Measurements from ENCODE around the gene THAP3.
"Not testable (repeated sequence)": the region's sequence is repeated elsewhere in the genome, so short reads cannot be mapped to it uniquely, and the experiment has no call there.

THAP3 gene

DNA sequence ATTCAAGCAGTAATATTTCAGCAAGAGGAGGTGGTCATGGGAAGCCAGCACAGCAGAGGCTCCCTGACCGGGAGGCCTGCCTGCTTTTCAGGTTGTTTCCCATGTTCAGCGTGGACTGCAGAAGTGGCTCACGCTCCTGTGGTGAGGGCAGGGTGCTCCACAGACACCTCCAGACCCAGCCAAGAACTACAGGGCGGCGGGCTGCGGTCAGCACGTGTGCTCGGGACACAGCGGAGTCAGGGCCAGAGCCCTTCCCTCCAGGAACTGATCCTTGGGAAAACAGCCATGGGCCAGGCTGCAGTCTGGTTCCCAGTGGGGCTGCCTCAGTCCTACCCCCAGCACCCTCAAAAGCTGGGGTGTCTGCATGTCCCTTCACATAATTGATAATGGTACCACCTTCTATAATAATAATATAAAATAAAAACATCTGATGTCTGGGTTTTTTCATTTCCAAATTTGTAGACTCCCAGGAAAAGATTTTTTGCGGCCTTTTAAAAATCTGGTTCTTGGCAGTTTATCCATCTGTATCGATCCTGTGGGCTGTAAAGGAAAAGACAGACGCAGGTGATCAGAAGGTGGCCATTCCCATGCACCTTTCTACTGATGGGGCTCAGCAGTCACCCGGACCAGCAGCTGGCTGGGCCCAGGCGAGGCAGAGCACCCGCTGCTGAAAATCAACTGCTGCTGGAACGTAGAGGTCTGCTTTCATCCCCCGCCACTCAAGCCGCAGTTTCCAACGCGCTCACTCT lies 10.7 kb downstream of the THAP3 start:
- DNase-seq (ENCODE audit: low read depth, low spot score) = no peak

DNA sequence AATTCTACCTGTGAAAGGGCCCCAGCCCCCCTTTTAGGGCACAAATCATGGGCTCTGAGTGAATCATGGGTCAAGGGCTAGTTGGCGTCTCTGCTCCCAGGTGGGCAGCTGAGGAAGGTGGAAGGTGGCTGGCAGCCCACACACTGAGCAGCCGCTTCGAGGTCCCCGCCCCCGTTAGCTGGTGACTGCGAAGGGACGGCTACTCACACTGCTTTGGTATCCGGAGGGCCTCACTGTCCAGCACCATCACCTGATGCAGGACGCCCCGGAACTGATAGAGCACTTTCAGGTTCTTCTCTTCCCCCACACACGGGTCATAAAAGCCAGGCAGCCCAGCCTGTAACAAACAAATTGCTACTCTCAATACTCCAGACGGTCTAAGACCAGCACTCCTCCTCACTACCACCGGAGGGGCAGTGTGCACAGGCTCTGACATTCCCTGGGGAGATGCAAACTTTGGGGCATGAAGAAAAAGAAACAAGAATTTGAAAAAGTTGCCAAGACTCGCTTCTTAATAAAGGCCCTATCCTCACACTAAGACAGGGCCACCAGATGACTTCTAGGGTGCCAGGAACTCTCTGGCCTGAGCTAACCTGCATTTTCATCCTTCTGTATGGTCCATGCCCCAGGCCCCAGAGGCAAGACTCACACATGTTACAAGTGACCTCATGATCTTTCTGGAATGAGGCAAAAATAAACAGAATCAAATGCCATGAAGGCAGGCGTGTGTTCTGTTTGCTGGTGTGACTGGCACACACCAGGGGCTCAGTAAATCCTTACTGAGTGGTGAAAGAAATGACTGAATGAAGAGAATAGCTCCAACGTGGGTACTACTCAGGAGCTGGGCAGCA lies 11.5 kb downstream of the THAP3 start:
- no peak for DNase-seq (ENCODE audit: low read depth, low spot score)

DNA sequence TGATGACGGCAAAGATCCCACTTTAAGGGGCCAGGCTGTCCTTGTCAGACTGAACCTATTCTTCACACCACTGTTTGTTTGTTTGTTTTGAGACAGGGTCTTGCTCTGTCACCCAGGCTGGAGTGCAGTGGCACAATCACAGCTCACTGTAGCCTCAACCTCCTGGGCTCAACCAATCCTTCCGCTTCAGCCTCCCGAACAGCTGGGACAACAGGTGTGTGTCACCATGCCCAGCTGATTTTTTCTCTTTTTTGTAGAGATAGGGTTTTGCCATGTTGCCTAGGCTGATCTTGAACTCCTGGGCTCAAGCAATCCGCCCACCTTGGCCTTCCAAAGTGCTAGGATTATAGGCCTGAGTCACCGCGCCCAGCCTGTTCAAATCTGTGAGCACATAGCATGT lies 12.1 kb downstream of the THAP3 start:
- not testable (repeated sequence) for DNase-seq (ENCODE audit: low read depth, low spot score)

DNA sequence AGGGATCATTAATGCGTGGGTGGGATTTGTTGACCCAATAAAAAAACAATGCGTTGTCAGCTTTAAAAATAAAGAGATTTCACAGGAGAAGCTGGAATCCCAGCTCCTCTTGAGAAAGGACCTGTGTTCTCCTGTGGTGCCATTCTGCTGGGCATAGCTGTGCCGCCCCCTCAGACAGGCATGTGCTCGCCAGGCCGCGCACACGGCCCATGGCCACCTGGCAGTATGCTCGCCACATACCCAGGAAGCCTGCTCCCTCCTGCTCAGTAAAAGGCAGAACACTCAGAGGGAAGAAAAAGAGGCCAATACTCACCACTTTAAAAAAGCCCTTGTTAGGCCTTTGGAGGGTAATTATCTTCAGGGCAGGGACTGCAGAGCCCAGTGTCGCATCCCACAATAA lies 13.1 kb downstream of the THAP3 start:
- DNase-seq (ENCODE audit: low read depth, low spot score) = no peak

DNA sequence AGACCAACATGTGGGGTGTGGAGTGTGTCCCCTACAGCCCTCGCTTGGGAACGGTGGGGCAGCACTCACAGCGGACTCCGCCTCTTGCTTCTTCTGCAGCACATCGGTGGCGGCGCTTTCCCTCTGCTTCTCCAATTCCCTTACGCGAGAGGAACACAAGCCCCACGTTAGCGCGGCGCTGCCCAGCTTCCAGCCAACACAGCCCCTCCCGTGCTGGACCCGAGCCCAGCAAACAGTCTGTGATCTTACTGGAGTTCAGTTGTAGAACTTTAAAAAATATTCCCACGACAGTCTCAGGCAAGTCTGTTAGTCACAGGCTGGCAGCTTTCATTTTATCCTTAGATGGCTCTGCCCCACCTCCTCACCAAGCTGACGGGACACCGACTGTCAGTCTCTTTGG lies 13.6 kb downstream of the THAP3 start:
- DNase-seq (ENCODE audit: low read depth, low spot score) = peak; percentile 91

DNA sequence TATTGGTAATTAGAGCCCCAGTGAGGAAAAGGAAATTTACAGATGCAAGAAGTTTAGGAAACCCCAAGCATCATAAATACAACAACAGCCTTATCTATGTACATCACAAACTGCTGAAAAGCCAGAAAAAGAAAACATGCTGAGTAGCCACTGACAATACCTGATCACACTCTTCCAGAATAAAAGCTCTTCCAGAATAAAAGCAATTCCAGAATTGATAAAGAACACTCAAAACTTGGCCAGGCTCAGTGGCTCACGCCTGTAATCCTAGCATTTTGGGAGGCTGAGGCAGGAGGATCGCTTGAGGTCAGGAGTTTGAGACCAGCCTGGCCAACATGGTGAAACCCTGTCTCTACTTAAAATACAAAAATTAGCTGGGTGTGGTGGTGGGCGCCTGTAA lies 16.2 kb downstream of the THAP3 start:
- DNase-seq (ENCODE audit: low read depth, low spot score) = not testable (repeated sequence)

GRCh38 chr1:6645018-6645417 lies 20.4 kb downstream of the THAP3 start:
- DNase-seq (ENCODE audit: low read depth, low spot score) = no peak

DNA sequence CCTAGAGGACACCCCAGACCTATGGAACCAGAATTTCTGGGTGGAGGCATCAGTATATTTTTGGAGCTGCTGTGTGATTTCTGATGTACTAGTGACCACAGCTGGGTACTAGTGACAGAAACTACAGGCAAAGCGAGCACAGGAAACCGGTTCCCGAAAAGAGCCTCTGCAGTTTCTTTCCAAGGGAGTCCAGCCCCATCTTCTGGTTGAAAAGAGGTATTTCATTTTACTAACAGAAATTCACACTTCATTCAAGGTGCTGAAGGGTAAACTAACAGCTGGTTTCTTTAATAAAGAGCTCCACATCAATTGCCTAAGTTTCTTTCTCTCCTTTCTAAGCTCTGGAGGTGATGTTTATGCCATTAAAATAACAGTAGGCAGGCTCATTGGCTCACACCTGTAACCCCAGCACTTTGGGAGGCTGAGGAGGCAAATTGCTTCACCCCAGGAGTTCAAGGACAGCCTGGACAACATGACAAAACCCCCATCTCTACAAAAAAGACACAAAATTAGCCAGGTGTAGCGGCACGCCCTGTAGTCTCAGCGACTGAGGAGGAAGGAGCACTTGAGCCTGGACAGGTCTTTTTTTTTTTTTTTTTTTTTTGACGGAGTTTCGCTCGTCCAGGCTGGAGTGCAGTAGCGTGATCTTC lies 22.0 kb downstream of the THAP3 start:
- peak; percentile 66 for DNase-seq (ENCODE audit: low read depth, low spot score)

DNA sequence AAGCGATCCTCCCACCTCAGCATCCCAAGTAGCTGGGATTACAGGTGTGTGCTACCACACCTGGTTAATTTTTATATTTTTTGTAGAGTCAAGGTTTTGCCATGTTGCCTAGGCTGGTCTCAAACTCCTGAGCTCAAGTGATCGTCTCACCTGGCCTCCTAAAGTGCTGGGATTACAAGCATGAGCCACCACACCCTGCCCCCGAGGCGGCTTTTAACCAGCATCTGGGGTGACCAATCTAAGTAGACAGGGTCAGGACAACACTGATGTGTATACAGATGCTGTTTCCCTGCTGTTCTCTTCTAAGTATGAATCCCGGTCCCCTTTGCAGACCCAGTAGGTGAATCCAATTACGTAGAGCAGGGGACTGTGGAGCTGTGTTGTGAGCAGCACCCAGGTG lies 23.9 kb downstream of the THAP3 start:
- DNase-seq (ENCODE audit: low read depth, low spot score) = no peak

- DNase-seq (ENCODE audit: low read depth, low spot score) = no peak
These were observed 27.2 kb downstream of the THAP3 start for GRCh38 chr1:6651909-6652308.

DNA sequence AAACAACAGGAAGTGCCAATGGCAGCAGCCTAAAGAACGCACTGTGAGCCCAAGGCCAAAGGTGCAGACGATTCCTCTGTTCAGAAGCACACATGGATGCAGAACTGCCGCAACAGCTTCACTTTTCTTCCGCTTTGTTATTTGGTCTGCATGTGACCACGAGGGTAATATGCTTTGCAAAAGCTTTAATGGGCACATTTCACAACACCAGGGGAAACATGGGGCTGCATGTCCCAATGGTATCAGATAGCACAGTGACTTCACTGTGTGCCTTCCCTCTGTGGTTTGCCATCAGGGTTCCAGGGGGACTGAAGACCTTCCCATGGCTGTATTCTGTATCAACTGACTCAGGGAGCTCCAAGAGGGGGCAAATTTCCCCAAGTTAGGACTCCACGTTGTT lies 28.3 kb downstream of the THAP3 start:
- no peak for DNase-seq (ENCODE audit: low read depth, low spot score)

DNA sequence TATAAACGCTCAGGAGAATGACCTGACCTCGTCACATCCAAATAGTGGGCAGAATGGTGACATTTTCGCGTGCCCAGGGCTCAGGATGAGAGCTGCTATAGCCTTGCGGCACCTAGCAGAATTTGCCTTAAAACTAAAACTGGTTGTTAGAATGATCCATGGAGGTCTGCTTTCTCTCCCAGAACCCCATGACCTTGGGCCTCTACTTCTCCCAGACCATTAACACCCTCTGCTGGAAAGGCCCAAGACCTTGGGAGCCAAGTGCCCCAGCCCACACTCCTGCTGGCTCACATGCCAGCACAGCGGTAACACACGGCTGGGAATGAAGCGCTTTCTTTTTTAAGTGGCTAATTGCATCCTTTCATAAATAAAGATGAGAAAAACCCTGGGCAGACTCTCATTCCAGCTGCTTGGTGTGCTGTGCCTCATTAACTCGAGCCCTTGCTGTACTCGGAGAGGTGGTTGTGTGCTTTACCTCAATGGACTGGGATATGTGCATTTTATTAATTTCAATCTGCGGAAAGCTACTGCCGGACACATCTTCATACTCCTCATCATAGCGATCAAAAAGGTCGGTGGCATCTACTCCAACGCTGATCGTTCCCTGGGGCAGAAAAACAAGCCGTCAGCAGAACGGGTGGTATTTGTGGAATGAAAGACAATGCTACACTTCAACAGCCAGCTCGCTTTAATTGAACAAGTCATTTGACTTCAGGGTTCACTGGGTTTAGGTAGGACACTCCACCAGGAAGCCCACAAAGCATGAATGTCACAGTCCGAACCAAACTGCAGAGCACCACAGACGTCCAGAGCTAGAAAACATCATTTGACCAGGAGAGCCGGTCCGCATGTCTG lies 29.0 kb downstream of the THAP3 start:
- peak; percentile 83 for DNase-seq (ENCODE audit: low read depth, low spot score)

- no peak for DNase-seq (ENCODE audit: low read depth, low spot score)
These were observed 32.5 kb downstream of the THAP3 start for GRCh38 chr1:6657138-6657537.

DNA sequence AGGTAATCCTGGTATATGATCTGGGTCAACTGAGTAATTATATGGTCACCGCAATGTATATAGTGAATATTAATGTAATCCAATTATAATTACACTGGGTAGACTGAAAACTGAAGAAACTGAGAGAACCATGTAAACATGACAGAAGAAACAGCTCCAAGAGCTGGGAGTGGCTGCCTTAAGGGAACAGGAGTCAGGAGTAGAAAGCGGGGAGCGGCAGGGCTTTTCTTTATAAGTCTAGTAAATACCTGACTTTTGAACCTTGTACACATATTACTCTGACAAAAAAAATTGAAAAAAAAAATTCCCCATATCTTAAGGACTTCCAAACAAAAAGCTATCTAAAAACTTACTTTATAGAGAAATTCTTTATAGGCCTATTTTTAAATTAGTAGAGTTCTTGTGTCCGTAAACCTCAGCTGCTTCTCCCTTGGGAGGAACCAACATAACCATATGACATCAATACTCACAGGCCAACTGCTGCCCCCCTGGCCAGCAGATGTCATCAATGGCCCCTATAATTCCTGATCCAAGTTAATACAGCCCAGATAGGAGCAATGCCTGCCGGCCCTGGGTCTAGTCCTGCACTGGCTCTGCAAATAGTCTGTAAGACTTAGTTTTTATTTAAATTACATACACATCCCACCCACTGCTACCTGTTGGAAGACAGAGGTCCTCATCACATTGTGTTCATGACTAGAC lies 33.8 kb downstream of the THAP3 start:
- no peak for DNase-seq (ENCODE audit: low read depth, low spot score)

GRCh38 chr1:6660415-6661049 lies 35.9 kb downstream of the THAP3 start:
- DNase-seq (ENCODE audit: low read depth, low spot score) = peak; percentile 13

DNA sequence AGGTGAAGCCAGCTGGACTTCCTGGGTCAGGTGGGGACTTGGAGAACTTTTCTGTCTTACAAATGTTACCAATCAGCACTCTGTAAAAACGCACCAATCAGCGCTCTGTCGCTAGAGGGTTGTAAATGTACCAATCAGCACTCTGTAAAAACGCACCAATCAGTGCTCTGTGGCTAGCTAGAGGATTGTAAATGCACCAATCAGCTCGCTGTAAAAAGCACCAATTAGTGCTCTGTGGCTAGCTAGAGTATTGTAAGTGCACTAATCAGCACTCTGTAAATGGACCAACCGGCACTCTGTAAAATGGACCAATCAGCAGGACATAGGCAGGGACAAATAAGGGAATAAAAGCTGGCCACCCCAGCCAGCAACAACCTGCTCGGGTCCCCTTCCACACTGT lies 37.8 kb downstream of the THAP3 start:
- DNase-seq (ENCODE audit: low read depth, low spot score) = not testable (repeated sequence)

DNA sequence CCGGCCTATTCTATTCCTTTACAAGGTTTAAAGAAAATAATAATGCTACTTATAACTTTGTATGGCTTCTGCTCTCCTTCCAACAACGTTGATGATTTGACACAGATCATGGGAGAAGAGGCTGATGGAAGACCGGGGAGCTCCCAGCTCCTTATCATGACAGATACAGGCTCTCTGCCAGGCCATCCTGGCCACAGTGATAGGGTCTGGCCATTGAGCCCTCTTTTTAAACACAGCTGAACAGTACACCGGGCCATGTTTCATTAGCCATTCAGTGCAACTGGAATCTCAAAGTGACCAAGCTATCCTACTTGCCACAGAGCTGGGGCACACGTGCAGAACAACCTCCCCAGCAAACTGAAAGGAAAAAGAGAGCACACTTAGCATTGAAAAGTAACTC lies 42.0 kb downstream of the THAP3 start:
- DNase-seq (ENCODE audit: low read depth, low spot score) = no peak

DNA sequence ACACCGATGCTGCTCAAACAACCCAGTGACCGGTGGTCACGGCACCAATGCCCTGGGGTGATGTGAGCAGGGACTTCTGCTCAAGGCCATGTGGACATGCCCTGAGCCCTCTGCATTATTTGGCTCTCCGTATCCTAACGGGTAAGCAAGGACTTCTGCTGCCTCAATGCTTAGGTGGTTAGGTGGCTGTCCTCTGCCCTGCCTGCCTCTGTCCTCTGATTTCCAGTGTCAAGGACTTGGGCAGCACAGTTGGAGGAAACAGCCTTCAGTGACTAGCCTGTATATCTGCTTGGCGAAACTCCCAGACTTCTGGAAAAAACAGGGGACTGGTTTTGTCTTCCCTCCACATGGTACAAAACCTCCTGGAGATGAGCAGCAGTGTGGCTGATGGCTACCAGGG lies 42.5 kb downstream of the THAP3 start:
- DNase-seq (ENCODE audit: low read depth, low spot score) = peak; percentile 26

DNA sequence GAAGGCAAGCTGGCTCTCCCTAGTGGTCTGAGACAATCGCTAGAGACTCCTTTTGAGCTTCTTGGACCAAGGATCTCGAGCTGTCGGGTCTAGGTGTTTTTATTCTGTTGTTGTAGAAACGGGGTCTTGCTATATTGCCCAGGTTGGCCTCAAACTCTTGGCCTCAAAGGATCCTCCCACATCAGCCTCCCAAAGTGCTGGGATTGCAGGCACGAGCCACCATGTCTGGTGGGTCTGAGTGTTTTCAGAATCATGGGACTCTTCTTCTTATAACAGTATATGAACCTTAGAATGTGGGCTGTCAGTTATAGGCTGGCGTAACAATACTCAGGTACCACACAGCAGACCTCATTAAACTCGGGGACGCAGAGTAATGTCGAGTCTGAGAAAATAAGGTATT lies 43.8 kb downstream of the THAP3 start:
- no peak for DNase-seq (ENCODE audit: low read depth, low spot score)

- DNase-seq (ENCODE audit: low read depth, low spot score) = no peak
These were observed 47.9 kb downstream of the THAP3 start for GRCh38 chr1:6672558-6672957.

Data from astrocyte of the hippocampus (primary cell).